ENCODE data around the gene DOCK9.

Gene DOCK9

DNA sequence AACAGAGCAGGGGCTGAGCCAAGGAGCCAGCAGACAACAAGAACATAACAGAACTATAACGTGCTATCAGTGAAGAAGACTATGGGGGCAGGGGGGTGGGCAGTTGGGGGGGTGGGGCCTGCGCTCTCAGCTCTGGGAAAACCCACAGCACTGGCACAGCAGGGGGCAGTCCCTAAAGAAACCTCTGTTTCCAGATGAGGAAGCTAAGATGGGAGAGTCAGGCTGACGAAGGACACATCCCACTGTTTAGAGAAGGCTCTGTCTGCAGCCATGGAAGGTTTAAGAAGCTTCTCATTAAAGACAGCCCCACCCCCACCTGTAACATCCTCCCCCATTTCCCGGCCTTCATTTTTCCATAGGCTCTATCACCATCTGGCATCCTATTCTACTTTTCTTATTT, 7.1 kb upstream of the DOCK9 start:
- Histone ChIP-seq H3K79me2 (ENCODE audit: low read length) (no peaks in the 10 kb centered on the region), H3K9me3 (replicated peaks; ENCODE audit: insufficient read depth, low read length) (no peaks in the 10 kb centered on the region), H2AFZ (ENCODE audit: low read length) (no peak overlapping the region), H3F3A (ENCODE audit: insufficient read depth, low read length) (no peaks in the 10 kb centered on the region), H3K9me2 (replicated peaks; ENCODE audit: insufficient read depth, low read length) (no peaks in the 10 kb centered on the region), H3K4me3 (ENCODE audit: low read length) (no peak overlapping the region), H3K27me3 (replicated peaks; ENCODE audit: insufficient read depth, low read length) (no peaks in the 10 kb centered on the region), H3K9ac (ENCODE audit: low read length) (no peak overlapping the region), H3K36me3 (replicated peaks; ENCODE audit: insufficient read depth, low read length) (no peaks in the 10 kb centered on the region), H3K4me1 (ENCODE audit: low read length) (peaks cover 8% of the 10 kb centered on the region; the same call in 1 of the 2 replicates), H4K20me1 (ENCODE audit: insufficient read depth, low read length) (no peaks in the 10 kb centered on the region), H3K27ac (ENCODE audit: low read length) (no peak overlapping the region), H3K4me2 (ENCODE audit: low read depth, low read length) (no peak overlapping the region)
- no peak for DNase-seq
- no peak for TF ChIP-seq EZH2phosphoT487 (IDR thresholded peaks at IDR 0.05; ENCODE audit: low read length)
- TF ChIP-seq, protein P1, sequence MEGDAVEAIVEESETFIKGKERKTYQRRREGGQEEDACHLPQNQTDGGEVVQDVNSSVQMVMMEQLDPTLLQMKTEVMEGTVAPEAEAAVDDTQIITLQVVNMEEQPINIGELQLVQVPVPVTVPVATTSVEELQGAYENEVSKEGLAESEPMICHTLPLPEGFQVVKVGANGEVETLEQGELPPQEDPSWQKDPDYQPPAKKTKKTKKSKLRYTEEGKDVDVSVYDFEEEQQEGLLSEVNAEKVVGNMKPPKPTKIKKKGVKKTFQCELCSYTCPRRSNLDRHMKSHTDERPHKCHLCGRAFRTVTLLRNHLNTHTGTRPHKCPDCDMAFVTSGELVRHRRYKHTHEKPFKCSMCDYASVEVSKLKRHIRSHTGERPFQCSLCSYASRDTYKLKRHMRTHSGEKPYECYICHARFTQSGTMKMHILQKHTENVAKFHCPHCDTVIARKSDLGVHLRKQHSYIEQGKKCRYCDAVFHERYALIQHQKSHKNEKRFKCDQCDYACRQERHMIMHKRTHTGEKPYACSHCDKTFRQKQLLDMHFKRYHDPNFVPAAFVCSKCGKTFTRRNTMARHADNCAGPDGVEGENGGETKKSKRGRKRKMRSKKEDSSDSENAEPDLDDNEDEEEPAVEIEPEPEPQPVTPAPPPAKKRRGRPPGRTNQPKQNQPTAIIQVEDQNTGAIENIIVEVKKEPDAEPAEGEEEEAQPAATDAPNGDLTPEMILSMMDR (IDR thresholded peaks at IDR 0.05; ENCODE audit: low read length): no peak
- no peak for TF ChIP-seq EZH2 (optimal IDR thresholded peaks at IDR 0.05; ENCODE audit: low read depth, low read length)

DNA sequence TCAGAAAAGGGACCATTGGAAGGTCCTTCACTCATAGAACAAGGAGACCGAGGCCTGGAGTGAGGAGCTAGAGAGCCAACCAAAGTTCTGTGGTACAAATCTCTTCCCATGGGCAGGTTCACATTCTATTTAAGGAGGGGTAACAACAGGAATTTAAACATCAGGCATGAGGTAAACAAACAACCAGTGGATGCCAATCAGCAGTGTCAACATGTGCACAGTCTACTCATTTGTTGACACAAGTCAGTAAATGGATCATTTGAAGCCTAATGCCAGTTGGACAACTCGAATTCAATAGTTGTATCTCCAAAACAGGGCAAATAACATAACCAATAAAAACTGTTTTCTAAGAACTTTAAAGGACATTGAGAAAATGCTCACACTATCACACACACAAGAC, 6.3 kb upstream of the DOCK9 start:
- Histone ChIP-seq H3K4me2 (ENCODE audit: low read depth, low read length) (no peak overlapping the region), H3K4me3 (ENCODE audit: low read length) (no peak overlapping the region), H3K4me1 (ENCODE audit: low read length) (peaks cover 8% of the 10 kb centered on the region; the same call in 1 of the 2 replicates), H3F3A (ENCODE audit: insufficient read depth, low read length) (no peaks in the 10 kb centered on the region), H3K27me3 (replicated peaks; ENCODE audit: insufficient read depth, low read length) (no peaks in the 10 kb centered on the region), H3K36me3 (replicated peaks; ENCODE audit: insufficient read depth, low read length) (no peaks in the 10 kb centered on the region), H3K27ac (ENCODE audit: low read length) (no peak overlapping the region), H3K9ac (ENCODE audit: low read length) (no peak overlapping the region), H3K9me3 (replicated peaks; ENCODE audit: insufficient read depth, low read length) (no peaks in the 10 kb centered on the region), H3K9me2 (replicated peaks; ENCODE audit: insufficient read depth, low read length) (no peaks in the 10 kb centered on the region), H4K20me1 (ENCODE audit: insufficient read depth, low read length) (no peaks in the 10 kb centered on the region), H3K79me2 (ENCODE audit: low read length) (no peaks in the 10 kb centered on the region), H2AFZ (ENCODE audit: low read length) (no peak overlapping the region)
- TF ChIP-seq, protein P1 (IDR thresholded peaks at IDR 0.05; ENCODE audit: low read length): no peak
- TF ChIP-seq EZH2 (optimal IDR thresholded peaks at IDR 0.05; ENCODE audit: low read depth, low read length): no peak
- no peak for TF ChIP-seq EZH2phosphoT487 (IDR thresholded peaks at IDR 0.05; ENCODE audit: low read length)
- DNase-seq: no peak

- DNase-seq: no peak
- H3F3A ChIP-seq (ENCODE audit: insufficient read depth, low read length): no peaks in the 10 kb centered on the region
- H3K4me1 ChIP-seq (ENCODE audit: low read length): peaks cover 8% of the 10 kb centered on the region; the same call in 1 of the 2 replicates
- H3K9me3 ChIP-seq (replicated peaks; ENCODE audit: insufficient read depth, low read length): no peaks in the 10 kb centered on the region
- no peaks in the 10 kb centered on the region for H3K36me3 ChIP-seq (replicated peaks; ENCODE audit: insufficient read depth, low read length)
- H3K4me2 ChIP-seq (ENCODE audit: low read depth, low read length): no peak overlapping the region
- H3K27me3 ChIP-seq (replicated peaks; ENCODE audit: insufficient read depth, low read length): no peaks in the 10 kb centered on the region
- H3K4me3 ChIP-seq (ENCODE audit: low read length): no peak overlapping the region
- H3K9me2 ChIP-seq (replicated peaks; ENCODE audit: insufficient read depth, low read length): no peaks in the 10 kb centered on the region
- H2AFZ ChIP-seq (ENCODE audit: low read length): no peak overlapping the region
- TF ChIP-seq, protein P1 (IDR thresholded peaks at IDR 0.05; ENCODE audit: low read length): no peak
- no peak for TF ChIP-seq EZH2 (optimal IDR thresholded peaks at IDR 0.05; ENCODE audit: low read depth, low read length)
- no peak for TF ChIP-seq EZH2phosphoT487 (IDR thresholded peaks at IDR 0.05; ENCODE audit: low read length)
- no peak overlapping the region for H3K27ac ChIP-seq (ENCODE audit: low read length)
- no peaks in the 10 kb centered on the region for H3K79me2 ChIP-seq (ENCODE audit: low read length)
- H3K9ac ChIP-seq (ENCODE audit: low read length): no peak overlapping the region
- H4K20me1 ChIP-seq (ENCODE audit: insufficient read depth, low read length): no peaks in the 10 kb centered on the region
Measured at GRCh38 chr13:98983182-98983581, 5.3 kb upstream of the DOCK9 start.
